22Rv1 (cell line): ENCODE results near the gene MAP3K4.

ENCODE experiments used
- H3K27ac ChIP-seq: fragments of 450-650 bp; 2 replicates; pipeline ENCODE4 v1.5.1; 2017
- CTCF ChIP-seq: fragments of 450-650 bp; IDR thresholded peaks from 2 replicates; pipeline ENCODE4 v1.5.1; 2017; ENCODE audit warnings: mild to moderate bottlenecking
- ZFX ChIP-seq: fragments of 450-650 bp; IDR thresholded peaks from 2 replicates; pipeline ENCODE4 v1.6.1; 2017; ENCODE audit warnings: antibody characterized with exemption, borderline replicate concordance

The MAP3K4 gene

GRCh38 chr6:161140554-161140875, 148.9 kb downstream of the MAP3K4 start:
- H3K27ac ChIP-seq, result no peak overlapping the region
- TF ChIP-seq ZFX (no peak), CTCF (no peak)

- TF ChIP-seq ZFX (no peak), CTCF (no peak)
- H3K27ac ChIP-seq, result no peak overlapping the region
Observed at GRCh38 chr6:161141173-161141572, 149.6 kb downstream of the MAP3K4 start.

GRCh38 chr6:161142957-161143296, 151.4 kb downstream of the MAP3K4 start:
- H3K27ac ChIP-seq, result no peak overlapping the region
- TF ChIP-seq CTCF, result no peak
- no peak for TF ChIP-seq ZFX

GRCh38 chr6:161143663-161144430, 152.3 kb downstream of the MAP3K4 start:
- H3K27ac ChIP-seq, result no peak overlapping the region
- no peak for TF ChIP-seq CTCF
- no peak for TF ChIP-seq ZFX

GRCh38 chr6:161150136-161150535, 158.6 kb downstream of the MAP3K4 start:
- no peak for TF ChIP-seq CTCF
- no peak for TF ChIP-seq ZFX
- H3K27ac ChIP-seq, result no peak overlapping the region

GRCh38 chr6:161150566-161150965, 159.0 kb downstream of the MAP3K4 start:
- TF ChIP-seq ZFX (no peak), CTCF (no peak)
- H3K27ac ChIP-seq, result no peak overlapping the region

- no peak overlapping the region for H3K27ac ChIP-seq
- TF ChIP-seq CTCF (no peak), ZFX (no peak)
Observed at GRCh38 chr6:161151059-161151645, 159.6 kb downstream of the MAP3K4 start.
